ENCODE measurements around the gene ABCG4.

- no peak for TF ChIP-seq CTCF (IDR thresholded peaks at IDR 0.05)
- TF ChIP-seq POLR2A (IDR thresholded peaks at IDR 0.05) = no peak
These were observed 35.1 kb upstream of the ABCG4 start for GRCh38 chr11:119113716-119114115.
